ENCODE measurements around the gene VPS8. TPM values are rescaled to one million over a fixed set of nuclear protein-coding genes. Genes with fewer than 3 reads are reported as not detected.
"Not testable (repeated sequence)": the region's sequence is repeated elsewhere in the genome, so short reads cannot be mapped to it uniquely, and the experiment has no call there.

The VPS8 gene
- total and polyA plus RNA-seq, 4 donors, result 4.2 to 34.9 (median 22.9) TPM

DNA sequence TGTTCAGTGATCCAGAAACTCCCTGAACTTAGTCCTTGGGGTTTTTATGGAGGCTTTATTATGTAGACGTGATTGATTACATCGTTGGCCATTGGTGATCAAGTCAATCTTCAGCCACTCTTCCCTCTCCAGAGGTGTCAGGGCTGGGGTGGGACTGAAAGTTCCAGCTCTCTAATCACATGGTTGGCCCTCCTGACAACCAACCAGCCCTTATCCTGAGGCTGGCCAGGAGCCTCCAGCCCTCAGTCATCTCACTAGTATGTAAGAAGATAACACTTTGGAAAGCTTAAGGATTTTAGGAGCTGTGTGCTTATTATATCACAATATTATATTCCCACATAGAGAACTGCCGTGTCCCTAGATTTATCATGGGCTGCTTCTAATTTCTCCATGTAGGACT lies 142.3 kb downstream of the VPS8 start:
- TF ChIP-seq YY1 (IDR thresholded peaks at IDR 0.05) (no peak), RXRA (IDR thresholded peaks at IDR 0.05) (no peak), CTCF (IDR thresholded peaks at IDR 0.05; ENCODE audit: low read depth, low read length, missing input control) (no peak), JUND (IDR thresholded peaks at IDR 0.05) (no peak)
- WGBS, result 96% methylated on average over 3 of the region's 3 CpGs
- H3K36me3 ChIP-seq (ENCODE audit: control insufficient read depth in 4 of 4, insufficient read depth in 3 of 4, low read depth in 1 of 4, low read length in 3 of 4), result peaks cover 2 to 9% (median 5%) of the 10 kb centered on the region in 4 donors

DNA sequence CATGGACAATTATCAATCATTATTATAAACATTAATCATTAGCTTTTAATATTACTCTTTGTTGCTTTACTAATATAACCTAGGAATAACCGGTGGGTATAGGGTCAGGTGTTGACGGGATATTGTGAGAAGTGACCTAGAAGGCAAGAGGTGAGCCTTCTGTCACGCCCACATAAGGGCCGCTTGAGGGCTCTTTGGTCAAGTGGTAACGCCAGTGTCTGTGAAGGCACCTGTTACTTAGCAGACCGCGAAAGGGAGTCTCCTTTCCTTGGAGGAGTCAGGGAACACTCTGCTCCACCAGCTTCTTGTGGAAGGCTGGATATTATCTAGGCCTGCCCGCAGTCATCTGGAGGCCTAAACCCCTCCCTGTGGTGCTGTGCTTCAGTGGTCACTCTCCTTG lies 142.9 kb downstream of the VPS8 start:
- H3K9me3 ChIP-seq (ENCODE audit: control insufficient read depth in 4 of 4, low read length in 3 of 4); H3K27me3 ChIP-seq (ENCODE audit: control insufficient read depth in 4 of 4, insufficient read depth in 4 of 4, low read length in 3 of 4); H3K4me1 ChIP-seq (ENCODE audit: control insufficient read depth in 4 of 4, insufficient read depth in 4 of 4, low read length in 3 of 4); H3K36me3 ChIP-seq (ENCODE audit: control insufficient read depth in 4 of 4, insufficient read depth in 3 of 4, low read depth in 1 of 4, low read length in 3 of 4); H3K9ac ChIP-seq (ENCODE audit: low read depth in 1 of 2, low read length in 2 of 2); DNase-seq (ENCODE audit: low spot score); H3K27ac ChIP-seq (ENCODE audit: low read depth in 1 of 2, low read length in 2 of 2); H3K4me3 ChIP-seq (ENCODE audit: low read depth in 1 of 3, low read length in 3 of 3): not testable (repeated sequence)
- WGBS, result 98% methylated on average over 8 of the region's 8 CpGs

More for the DNA sequence above, 142.3 kb downstream of the VPS8 start:
- H3K9me3 ChIP-seq (ENCODE audit: control insufficient read depth in 4 of 4, low read length in 3 of 4), result no peaks in the 10 kb centered on the region
- H3K9ac ChIP-seq (ENCODE audit: low read depth in 1 of 2, low read length in 2 of 2), result no peak overlapping the region
- H3K4me1 ChIP-seq (ENCODE audit: control insufficient read depth in 4 of 4, insufficient read depth in 4 of 4, low read length in 3 of 4), result no peaks in the 10 kb centered on the region
- DNase-seq (ENCODE audit: low spot score), result no peak
- no peaks in the 10 kb centered on the region for H3K27me3 ChIP-seq (ENCODE audit: control insufficient read depth in 4 of 4, insufficient read depth in 4 of 4, low read length in 3 of 4)
- H3K4me3 ChIP-seq (ENCODE audit: low read depth in 1 of 3, low read length in 3 of 3), result no peak overlapping the region
- H3K27ac ChIP-seq (ENCODE audit: low read depth in 1 of 2, low read length in 2 of 2), result no peak overlapping the region

GRCh38 chr3:184965639-184966430 lies 153.9 kb downstream of the VPS8 start:
- no peaks in the 10 kb centered on the region for H3K27me3 ChIP-seq (ENCODE audit: control insufficient read depth in 4 of 4, insufficient read depth in 4 of 4, low read length in 3 of 4)
- WGBS, result 94% methylated on average over 6 of the region's 6 CpGs
- DNase-seq (ENCODE audit: low spot score), result no peak
- H3K4me1 ChIP-seq (ENCODE audit: control insufficient read depth in 4 of 4, insufficient read depth in 4 of 4, low read length in 3 of 4), result no peaks in the 10 kb centered on the region
- TF ChIP-seq, protein P1, sequence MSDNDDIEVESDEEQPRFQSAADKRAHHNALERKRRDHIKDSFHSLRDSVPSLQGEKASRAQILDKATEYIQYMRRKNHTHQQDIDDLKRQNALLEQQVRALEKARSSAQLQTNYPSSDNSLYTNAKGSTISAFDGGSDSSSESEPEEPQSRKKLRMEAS (IDR thresholded peaks at IDR 0.05), result no peak
- TF ChIP-seq JUND (IDR thresholded peaks at IDR 0.05), result no peak
- no peak for TF ChIP-seq HNF4A (conservative IDR thresholded peaks at IDR 0.05)
- TF ChIP-seq TAF1 (conservative IDR thresholded peaks at IDR 0.05), result no peak
- no peak for TF ChIP-seq FOXA1 (IDR thresholded peaks at IDR 0.05)
- no peak for TF ChIP-seq HNF4G (IDR thresholded peaks at IDR 0.05)
- TF ChIP-seq YY1 (IDR thresholded peaks at IDR 0.05), result no peak
- TF ChIP-seq RXRA (IDR thresholded peaks at IDR 0.05), result no peak
- no peak for TF ChIP-seq NR2F2 (IDR thresholded peaks at IDR 0.05)
- no peak for TF ChIP-seq GABPA (IDR thresholded peaks at IDR 0.05 in 1 of 2, conservative IDR thresholded peaks at IDR 0.05 in 1 of 2)
- no peak for TF ChIP-seq RAD21 (IDR thresholded peaks at IDR 0.05)
- TF ChIP-seq, protein P2, sequence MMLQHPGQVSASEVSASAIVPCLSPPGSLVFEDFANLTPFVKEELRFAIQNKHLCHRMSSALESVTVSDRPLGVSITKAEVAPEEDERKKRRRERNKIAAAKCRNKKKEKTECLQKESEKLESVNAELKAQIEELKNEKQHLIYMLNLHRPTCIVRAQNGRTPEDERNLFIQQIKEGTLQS (IDR thresholded peaks at IDR 0.05), result no peak
- peaks cover 3 to 19% (median 15%) of the 10 kb centered on the region in 4 donors for H3K36me3 ChIP-seq (ENCODE audit: control insufficient read depth in 4 of 4, insufficient read depth in 3 of 4, low read depth in 1 of 4, low read length in 3 of 4)
- no peak overlapping the region for H3K27ac ChIP-seq (ENCODE audit: low read depth in 1 of 2, low read length in 2 of 2)
- no peak overlapping the region for H3K9ac ChIP-seq (ENCODE audit: low read depth in 1 of 2, low read length in 2 of 2)
- no peak overlapping the region for H3K4me3 ChIP-seq (ENCODE audit: low read depth in 1 of 3, low read length in 3 of 3)
- no peaks in the 10 kb centered on the region for H3K9me3 ChIP-seq (ENCODE audit: control insufficient read depth in 4 of 4, low read length in 3 of 4)

Measured in liver (tissue), 9 donors.